CD14-positive monocyte (primary cell): ENCODE data around the gene TEKTIP1. TPM values are rescaled to one million over a fixed set of nuclear protein-coding genes. Genes with fewer than 3 reads are reported as not detected.

Experiments used
- DNase-seq, 3 donors: peaks; one replicate each; pipeline ENCODE4 v3.0.0-alpha.2; 2011 to 2022
- H2AFZ ChIP-seq: 2 replicates; pipeline ENCODE4 v1.6.0; 2012; ENCODE audit warnings: mild to moderate bottlenecking, low read depth, low read length, inconsistent platforms; ENCODE audit not compliant: insufficient read depth, poor library complexity, severe bottlenecking
- H3K27ac ChIP-seq, 2 donors: 1 replicate in 1 of 2; 2 replicates in 1 of 2; pipeline ENCODE4 v1.5.1; 2012 to 2013; ENCODE audit warnings: low read length in 2 of 2, control low read depth in 1 of 2, inconsistent platforms in 1 of 2, low read depth in 1 of 2, mild to moderate bottlenecking in 1 of 2
- H3K27me3 ChIP-seq, 2 donors: one replicate each; pipeline versions ENCODE4 v1.6.0 to v1.6.1; 2011 to 2013; ENCODE audit warnings: low read length in 2 of 2; ENCODE audit not compliant: control insufficient read depth in 2 of 2, insufficient read depth in 2 of 2
- H3K36me3 ChIP-seq, 2 donors: replicated peaks in 1 of 2; 1 replicate in 1 of 2; 2 replicates in 1 of 2; pipeline versions ENCODE4 v1.5.1 to v1.6.1; 2012 to 2013; ENCODE audit warnings: low read length in 2 of 2, control low read depth in 1 of 2, inconsistent platforms in 1 of 2, mild to moderate bottlenecking in 1 of 2; ENCODE audit not compliant: insufficient read depth in 2 of 2, control insufficient read depth in 1 of 2
- H3K4me1 ChIP-seq, 2 donors: 1 replicate in 1 of 2; 2 replicates in 1 of 2; pipeline versions ENCODE4 v1.5.1 to v1.6.1; 2012 to 2013; ENCODE audit warnings: low read length in 2 of 2, control low read depth in 1 of 2, inconsistent platforms in 1 of 2, mild to moderate bottlenecking in 1 of 2, moderate library complexity in 1 of 2; ENCODE audit not compliant: insufficient read depth in 2 of 2, control insufficient read depth in 1 of 2
- H3K4me2 ChIP-seq: replicated peaks from 2 replicates; pipeline ENCODE3; 2012; ENCODE audit warnings: low read length, moderate library complexity, mild to moderate bottlenecking; ENCODE audit not compliant: poor library complexity, severe bottlenecking; ENCODE audit errors: extremely low read depth
- H3K4me3 ChIP-seq, 3 experiments: fragments of 200-600 bp in 1 of 3; sonication (generic) in 1 of 3; replicated peaks in 1 of 3; 1 replicate in 2 of 3; 2 replicates in 1 of 3; pipeline ENCODE4 v1.5.1; 2011 to 2013; ENCODE audit warnings: low read length in 3 of 3, mild to moderate bottlenecking in 3 of 3, control low read depth in 2 of 3, low read depth in 2 of 3, inconsistent platforms in 1 of 3, moderate library complexity in 1 of 3
- H3K79me2 ChIP-seq: 2 replicates; pipeline ENCODE4 v1.6.0; 2012; ENCODE audit warnings: mild to moderate bottlenecking, control low read depth, inconsistent platforms, low read length, moderate library complexity; ENCODE audit not compliant: insufficient read depth
- H3K9ac ChIP-seq: 2 replicates; pipeline ENCODE4 v1.6.0; 2017; ENCODE audit warnings: low read length, mild to moderate bottlenecking; ENCODE audit not compliant: insufficient read depth, poor library complexity, severe bottlenecking
- H3K9me3 ChIP-seq, 2 donors: replicated peaks in 1 of 2; 1 replicate in 1 of 2; 2 replicates in 1 of 2; pipeline versions ENCODE4 v1.5.1 to v1.6.1; 2012 to 2013; ENCODE audit warnings: low read length in 2 of 2, control low read depth in 1 of 2; ENCODE audit not compliant: control insufficient read depth in 1 of 2, insufficient read depth in 1 of 2
- H4K20me1 ChIP-seq: 2 replicates; pipeline ENCODE4 v1.6.0; 2012; ENCODE audit warnings: mild to moderate bottlenecking, low read length, control low read depth, moderate library complexity; ENCODE audit not compliant: insufficient read depth
- H3K27ac Mint-ChIP-seq, 7 donors: one replicate each; pipeline ENCODE4 v1.8.0; 2020; ENCODE audit warnings: mild to moderate bottlenecking in 7 of 7, mixed read lengths in 7 of 7, moderate library complexity in 6 of 7, inconsistent platforms in 2 of 7
- H3K27me3 Mint-ChIP-seq, 3 donors: one replicate each; pipeline ENCODE4 v1.8.0; 2021 to 2022; ENCODE audit warnings: low read depth in 3 of 3, mild to moderate bottlenecking in 3 of 3, mixed read lengths in 3 of 3, moderate library complexity in 3 of 3, inconsistent platforms in 1 of 3
- H3K36me3 Mint-ChIP-seq, 2 donors: one replicate each; pipeline ENCODE4 v1.8.0; 2020; ENCODE audit warnings: mixed read lengths in 2 of 2, inconsistent platforms in 1 of 2, mild to moderate bottlenecking in 1 of 2
- H3K4me1 Mint-ChIP-seq: one replicate; pipeline ENCODE4 v1.8.0; 2020; ENCODE audit warnings: mild to moderate bottlenecking, mixed read lengths
- H3K4me3 Mint-ChIP-seq, 2 donors: one replicate each; pipeline ENCODE4 v1.8.0; 2020; ENCODE audit warnings: mild to moderate bottlenecking in 2 of 2, mixed read lengths in 2 of 2, moderate library complexity in 1 of 2
- H3K9me3 Mint-ChIP-seq, 7 donors: one replicate each; pipeline ENCODE4 v1.8.0; 2020 to 2022; ENCODE audit warnings: mixed read lengths in 7 of 7, mild to moderate bottlenecking in 6 of 7, moderate library complexity in 6 of 7, inconsistent platforms in 2 of 7
- CTCF ChIP-seq: fragments of 200-600 bp; IDR thresholded peaks from one replicate; pipeline ENCODE4 v1.8.0; 2022; ENCODE audit warnings: antibody characterized with exemption, mild to moderate bottlenecking
- WGBS: methylation state at CpG from one replicate; pipeline ENCODE4 v1.1.5; 2013; ENCODE audit warnings: missing lambda C conversion rate; ENCODE audit not compliant: insufficient coverage; 5-methylcytosine and 5-hydroxymethylcytosine counted together
- intact Hi-C, 2 donors: fragments of 100-400 bp; cut with micrococcal nuclease; formaldehyde crosslinking; loops; one replicate each; pipeline versions ENCODE4 v1.15.0 to v1.15.1; 2023
- polyA plus RNA-seq, 3 donors: library from polyadenylated mRNA; depleted of rRNA in 1 of 3; unstranded in 2 of 3; stranded (reverse) in 1 of 3; fragments of 300-500 nt in 2 of 3; fragments of >200 nt in 1 of 3; fragmentation: Illumina TruSeq in 2 of 3; gene quantifications; 1 replicate in 2 of 3; 2 replicates in 1 of 3; pipeline ENCODE4 v1.2.3, GENCODE V29; 2012 to 2021

The TEKTIP1 gene
- polyA plus RNA-seq, 3 donors, result 1.8 TPM; not detected in 2

GRCh38 chr19:3535235-3535535 lies 3.8 kb upstream of the TEKTIP1 start:
- Histone ChIP-seq H3K27me3 (no peaks in the 10 kb centered on the region), H3K36me3 (peaks cover 53 to 75% of the 10 kb centered on the region in 2 donors), H3K9ac (no peak overlapping the region), H2AFZ (no peak overlapping the region), H3K27ac (no peak overlapping the region), H3K4me1 (peaks cover 0 to 5% of the 10 kb centered on the region in 2 donors), H3K9me3 (no peaks in the 10 kb centered on the region), H3K79me2 (no peaks in the 10 kb centered on the region), H4K20me1 (peaks cover 47% of the 10 kb centered on the region), H3K4me2 (no peak overlapping the region), H3K4me3 (no peak overlapping the region)
- Mint-ChIP-seq H3K36me3 (peaks cover 35 to 60% of the 10 kb centered on the region in 2 donors), H3K27me3 (no peaks in the 10 kb centered on the region), H3K4me1 (peaks cover 10% of the 10 kb centered on the region), H3K27ac (peak overlapping the region in 2 of 7 donors; percentile 60 to 69), H3K4me3 (no peak overlapping the region), H3K9me3 (peaks cover 0 to 5% (median 2%) of the 10 kb centered on the region in 7 donors)
- intact Hi-C loops, result no loop called here
- TF ChIP-seq CTCF, result no peak
- no peak for DNase-seq
- 96% methylated on average over 9 of the region's 9 CpGs for WGBS

- Histone ChIP-seq H2AFZ (no peak overlapping the region), H3K27me3 (no peaks in the 10 kb centered on the region), H3K9me3 (no peaks in the 10 kb centered on the region), H3K9ac (no peak overlapping the region), H3K79me2 (no peaks in the 10 kb centered on the region), H4K20me1 (peaks cover 47% of the 10 kb centered on the region), H3K4me2 (no peak overlapping the region), H3K36me3 (peaks cover 51 to 71% of the 10 kb centered on the region in 2 donors), H3K4me3 (no peak overlapping the region), H3K27ac (no peak overlapping the region), H3K4me1 (peaks cover 0 to 5% of the 10 kb centered on the region in 2 donors)
- H3K36me3 Mint-ChIP-seq, result peaks cover 35 to 60% of the 10 kb centered on the region in 2 donors
- H3K4me1 Mint-ChIP-seq, result peaks cover 10% of the 10 kb centered on the region
- no peak overlapping the region for H3K4me3 Mint-ChIP-seq
- H3K27me3 Mint-ChIP-seq, result no peaks in the 10 kb centered on the region
- no peak for TF ChIP-seq CTCF
- WGBS, result 98% methylated on average over 10 of the region's 14 CpGs
- H3K27ac Mint-ChIP-seq, result no peak overlapping the region
- intact Hi-C loops, result no loop called here
- H3K9me3 Mint-ChIP-seq, result peaks cover 0 to 5% (median 2%) of the 10 kb centered on the region in 7 donors
- DNase-seq, result no peak
Observed at GRCh38 chr19:3535563-3535965, 3.4 kb upstream of the TEKTIP1 start.
